Testis (tissue), 2 donors: ENCODE measurements around the gene VAMP3.

ENCODE experiments used
- POLR2A ChIP-seq: fragments of 450-650 bp; IDR thresholded peaks from one replicate; pipeline ENCODE4 v1.6.1; 2017; ENCODE audit warnings: antibody characterized with exemption, mild to moderate bottlenecking, moderate library complexity
- TF ChIP-seq, protein P1 (sequence below), 3 experiments: fragments of 450-650 bp in 2 of 3; fragments of 200-600 bp in 1 of 3; sonication (generic) in 1 of 3; IDR thresholded peaks; one replicate each; pipeline ENCODE4 v1.5.1; 2016 to 2019; ENCODE audit warnings: antibody characterized with exemption in 3 of 3, mild to moderate bottlenecking in 2 of 3, moderate library complexity in 1 of 3

DNA sequence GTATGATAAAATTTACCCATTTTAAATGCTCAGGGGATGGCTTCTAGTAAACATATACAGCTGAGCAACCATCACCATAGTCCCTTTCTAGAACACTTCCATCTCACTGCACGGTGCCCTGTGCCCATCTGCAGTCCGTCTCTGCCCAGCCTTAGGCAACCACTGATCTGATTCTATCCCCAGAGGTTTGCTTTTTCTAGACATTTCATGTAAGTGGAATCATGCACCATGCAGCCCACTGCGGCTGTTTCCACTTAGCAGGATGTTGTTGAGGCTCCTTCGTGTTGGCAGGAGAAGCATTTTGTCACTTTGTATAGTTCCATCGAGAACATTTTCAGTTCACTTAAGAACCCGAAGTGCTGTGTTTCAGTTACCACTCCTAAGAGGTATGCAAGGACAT is 27.8 kb upstream of the VAMP3 start:
- TF ChIP-seq, protein P1, sequence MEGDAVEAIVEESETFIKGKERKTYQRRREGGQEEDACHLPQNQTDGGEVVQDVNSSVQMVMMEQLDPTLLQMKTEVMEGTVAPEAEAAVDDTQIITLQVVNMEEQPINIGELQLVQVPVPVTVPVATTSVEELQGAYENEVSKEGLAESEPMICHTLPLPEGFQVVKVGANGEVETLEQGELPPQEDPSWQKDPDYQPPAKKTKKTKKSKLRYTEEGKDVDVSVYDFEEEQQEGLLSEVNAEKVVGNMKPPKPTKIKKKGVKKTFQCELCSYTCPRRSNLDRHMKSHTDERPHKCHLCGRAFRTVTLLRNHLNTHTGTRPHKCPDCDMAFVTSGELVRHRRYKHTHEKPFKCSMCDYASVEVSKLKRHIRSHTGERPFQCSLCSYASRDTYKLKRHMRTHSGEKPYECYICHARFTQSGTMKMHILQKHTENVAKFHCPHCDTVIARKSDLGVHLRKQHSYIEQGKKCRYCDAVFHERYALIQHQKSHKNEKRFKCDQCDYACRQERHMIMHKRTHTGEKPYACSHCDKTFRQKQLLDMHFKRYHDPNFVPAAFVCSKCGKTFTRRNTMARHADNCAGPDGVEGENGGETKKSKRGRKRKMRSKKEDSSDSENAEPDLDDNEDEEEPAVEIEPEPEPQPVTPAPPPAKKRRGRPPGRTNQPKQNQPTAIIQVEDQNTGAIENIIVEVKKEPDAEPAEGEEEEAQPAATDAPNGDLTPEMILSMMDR (IDR thresholded peaks at IDR 0.05): no peak
- no peak for TF ChIP-seq POLR2A
